CD14-positive monocyte (primary cell): Measurements from ENCODE around the gene PMPCA. TPM values are rescaled to one million over a fixed set of nuclear protein-coding genes. Genes with fewer than 3 reads are reported as not detected.

ENCODE experiments used
- DNase-seq, 3 donors: peaks; one replicate each; pipeline ENCODE4 v3.0.0-alpha.2; 2011 to 2022
- H2AFZ ChIP-seq: 2 replicates; pipeline ENCODE4 v1.6.0; 2012; ENCODE audit warnings: mild to moderate bottlenecking, low read depth, low read length, inconsistent platforms; ENCODE audit not compliant: insufficient read depth, poor library complexity, severe bottlenecking
- H3K27ac ChIP-seq, 2 donors: 1 replicate in 1 of 2; 2 replicates in 1 of 2; pipeline ENCODE4 v1.5.1; 2012 to 2013; ENCODE audit warnings: low read length in 2 of 2, control low read depth in 1 of 2, inconsistent platforms in 1 of 2, low read depth in 1 of 2, mild to moderate bottlenecking in 1 of 2
- H3K27me3 ChIP-seq, 2 donors: one replicate each; pipeline versions ENCODE4 v1.6.0 to v1.6.1; 2011 to 2013; ENCODE audit warnings: low read length in 2 of 2; ENCODE audit not compliant: control insufficient read depth in 2 of 2, insufficient read depth in 2 of 2
- H3K36me3 ChIP-seq, 2 donors: replicated peaks in 1 of 2; 1 replicate in 1 of 2; 2 replicates in 1 of 2; pipeline versions ENCODE4 v1.5.1 to v1.6.1; 2012 to 2013; ENCODE audit warnings: low read length in 2 of 2, control low read depth in 1 of 2, inconsistent platforms in 1 of 2, mild to moderate bottlenecking in 1 of 2; ENCODE audit not compliant: insufficient read depth in 2 of 2, control insufficient read depth in 1 of 2
- H3K4me1 ChIP-seq, 2 donors: 1 replicate in 1 of 2; 2 replicates in 1 of 2; pipeline versions ENCODE4 v1.5.1 to v1.6.1; 2012 to 2013; ENCODE audit warnings: low read length in 2 of 2, control low read depth in 1 of 2, inconsistent platforms in 1 of 2, mild to moderate bottlenecking in 1 of 2, moderate library complexity in 1 of 2; ENCODE audit not compliant: insufficient read depth in 2 of 2, control insufficient read depth in 1 of 2
- H3K4me2 ChIP-seq: replicated peaks from 2 replicates; pipeline ENCODE3; 2012; ENCODE audit warnings: low read length, moderate library complexity, mild to moderate bottlenecking; ENCODE audit not compliant: poor library complexity, severe bottlenecking; ENCODE audit errors: extremely low read depth
- H3K4me3 ChIP-seq, 3 experiments: fragments of 200-600 bp in 1 of 3; sonication (generic) in 1 of 3; replicated peaks in 1 of 3; 1 replicate in 2 of 3; 2 replicates in 1 of 3; pipeline ENCODE4 v1.5.1; 2011 to 2013; ENCODE audit warnings: low read length in 3 of 3, mild to moderate bottlenecking in 3 of 3, control low read depth in 2 of 3, low read depth in 2 of 3, inconsistent platforms in 1 of 3, moderate library complexity in 1 of 3
- H3K79me2 ChIP-seq: 2 replicates; pipeline ENCODE4 v1.6.0; 2012; ENCODE audit warnings: mild to moderate bottlenecking, control low read depth, inconsistent platforms, low read length, moderate library complexity; ENCODE audit not compliant: insufficient read depth
- H3K9ac ChIP-seq: 2 replicates; pipeline ENCODE4 v1.6.0; 2017; ENCODE audit warnings: low read length, mild to moderate bottlenecking; ENCODE audit not compliant: insufficient read depth, poor library complexity, severe bottlenecking
- H3K9me3 ChIP-seq, 2 donors: replicated peaks in 1 of 2; 1 replicate in 1 of 2; 2 replicates in 1 of 2; pipeline versions ENCODE4 v1.5.1 to v1.6.1; 2012 to 2013; ENCODE audit warnings: low read length in 2 of 2, control low read depth in 1 of 2; ENCODE audit not compliant: control insufficient read depth in 1 of 2, insufficient read depth in 1 of 2
- H4K20me1 ChIP-seq: 2 replicates; pipeline ENCODE4 v1.6.0; 2012; ENCODE audit warnings: mild to moderate bottlenecking, low read length, control low read depth, moderate library complexity; ENCODE audit not compliant: insufficient read depth
- H3K27ac Mint-ChIP-seq, 7 donors: one replicate each; pipeline ENCODE4 v1.8.0; 2020; ENCODE audit warnings: mild to moderate bottlenecking in 7 of 7, mixed read lengths in 7 of 7, moderate library complexity in 6 of 7, inconsistent platforms in 2 of 7
- H3K27me3 Mint-ChIP-seq, 3 donors: one replicate each; pipeline ENCODE4 v1.8.0; 2021 to 2022; ENCODE audit warnings: low read depth in 3 of 3, mild to moderate bottlenecking in 3 of 3, mixed read lengths in 3 of 3, moderate library complexity in 3 of 3, inconsistent platforms in 1 of 3
- H3K36me3 Mint-ChIP-seq, 2 donors: one replicate each; pipeline ENCODE4 v1.8.0; 2020; ENCODE audit warnings: mixed read lengths in 2 of 2, inconsistent platforms in 1 of 2, mild to moderate bottlenecking in 1 of 2
- H3K4me1 Mint-ChIP-seq: one replicate; pipeline ENCODE4 v1.8.0; 2020; ENCODE audit warnings: mild to moderate bottlenecking, mixed read lengths
- H3K4me3 Mint-ChIP-seq, 2 donors: one replicate each; pipeline ENCODE4 v1.8.0; 2020; ENCODE audit warnings: mild to moderate bottlenecking in 2 of 2, mixed read lengths in 2 of 2, moderate library complexity in 1 of 2
- H3K9me3 Mint-ChIP-seq, 7 donors: one replicate each; pipeline ENCODE4 v1.8.0; 2020 to 2022; ENCODE audit warnings: mixed read lengths in 7 of 7, mild to moderate bottlenecking in 6 of 7, moderate library complexity in 6 of 7, inconsistent platforms in 2 of 7
- WGBS: methylation state at CpG from one replicate; pipeline ENCODE4 v1.1.5; 2013; ENCODE audit warnings: missing lambda C conversion rate; ENCODE audit not compliant: insufficient coverage; 5-methylcytosine and 5-hydroxymethylcytosine counted together
- intact Hi-C, 2 donors: fragments of 100-400 bp; cut with micrococcal nuclease; formaldehyde crosslinking; loops; one replicate each; pipeline versions ENCODE4 v1.15.0 to v1.15.1; 2023
- polyA plus RNA-seq, 3 donors: library from polyadenylated mRNA; depleted of rRNA in 1 of 3; unstranded in 2 of 3; stranded (reverse) in 1 of 3; fragments of 300-500 nt in 2 of 3; fragments of >200 nt in 1 of 3; fragmentation: Illumina TruSeq in 2 of 3; gene quantifications; 1 replicate in 2 of 3; 2 replicates in 1 of 3; pipeline ENCODE4 v1.2.3, GENCODE V29; 2012 to 2021
- TF ChIP-seq, protein P1 (sequence below): fragments of 200-600 bp; IDR thresholded peaks from one replicate; pipeline ENCODE4 v1.8.0; 2022; ENCODE audit warnings: antibody characterized with exemption, mild to moderate bottlenecking

The PMPCA gene
- polyA plus RNA-seq, 3 donors, result 23.1 to 58.8 (median 24.9) TPM

DNA sequence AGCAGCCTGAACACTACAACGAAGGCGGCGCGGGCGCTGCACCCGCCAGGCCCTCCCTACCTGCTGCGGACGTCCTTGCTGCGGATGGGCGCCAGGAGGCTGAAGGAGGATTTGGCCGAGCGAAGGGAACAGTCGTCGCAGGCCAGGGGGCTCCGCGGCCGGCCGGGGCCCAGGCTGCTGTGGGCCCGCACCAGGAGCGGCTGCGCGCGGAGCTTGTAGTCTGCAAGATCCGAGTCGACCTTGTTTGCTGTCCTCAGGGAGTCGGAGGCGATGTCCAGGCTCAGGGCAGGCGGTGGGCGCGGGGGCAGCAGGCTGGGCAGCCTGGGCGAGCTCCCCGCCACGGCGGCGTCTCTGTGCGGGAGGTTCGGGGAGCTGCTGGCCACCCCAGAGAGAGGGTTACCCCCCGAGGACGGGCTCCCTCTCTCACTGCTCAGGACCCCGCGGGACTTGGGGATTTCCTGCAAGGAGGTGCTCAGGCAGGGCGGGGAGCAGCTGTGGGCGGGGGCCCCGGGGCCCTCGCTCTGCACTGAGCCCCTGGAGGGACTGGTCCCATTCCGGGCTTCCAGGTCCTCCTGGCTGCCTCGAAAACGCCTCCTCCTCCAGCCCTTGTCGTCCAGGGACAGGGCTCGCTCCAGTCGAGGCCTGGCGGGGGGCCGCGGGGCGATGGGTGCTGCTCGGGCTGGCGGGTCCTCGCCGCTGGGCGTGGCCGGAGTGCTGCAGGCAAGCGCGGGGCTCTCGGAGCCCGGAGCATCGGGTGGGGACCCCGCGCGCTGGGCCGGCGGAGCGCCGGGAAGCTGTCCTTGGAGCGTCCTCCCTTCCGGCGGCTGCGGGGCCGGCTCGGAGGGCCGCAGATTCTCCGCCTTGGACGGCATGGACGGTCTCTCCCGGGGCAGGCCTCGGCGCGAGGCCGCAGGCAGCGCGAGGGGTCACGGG, 28.4 kb downstream of the PMPCA start:
- TF ChIP-seq, protein P1, sequence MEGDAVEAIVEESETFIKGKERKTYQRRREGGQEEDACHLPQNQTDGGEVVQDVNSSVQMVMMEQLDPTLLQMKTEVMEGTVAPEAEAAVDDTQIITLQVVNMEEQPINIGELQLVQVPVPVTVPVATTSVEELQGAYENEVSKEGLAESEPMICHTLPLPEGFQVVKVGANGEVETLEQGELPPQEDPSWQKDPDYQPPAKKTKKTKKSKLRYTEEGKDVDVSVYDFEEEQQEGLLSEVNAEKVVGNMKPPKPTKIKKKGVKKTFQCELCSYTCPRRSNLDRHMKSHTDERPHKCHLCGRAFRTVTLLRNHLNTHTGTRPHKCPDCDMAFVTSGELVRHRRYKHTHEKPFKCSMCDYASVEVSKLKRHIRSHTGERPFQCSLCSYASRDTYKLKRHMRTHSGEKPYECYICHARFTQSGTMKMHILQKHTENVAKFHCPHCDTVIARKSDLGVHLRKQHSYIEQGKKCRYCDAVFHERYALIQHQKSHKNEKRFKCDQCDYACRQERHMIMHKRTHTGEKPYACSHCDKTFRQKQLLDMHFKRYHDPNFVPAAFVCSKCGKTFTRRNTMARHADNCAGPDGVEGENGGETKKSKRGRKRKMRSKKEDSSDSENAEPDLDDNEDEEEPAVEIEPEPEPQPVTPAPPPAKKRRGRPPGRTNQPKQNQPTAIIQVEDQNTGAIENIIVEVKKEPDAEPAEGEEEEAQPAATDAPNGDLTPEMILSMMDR, result no peak
- H3K4me3 ChIP-seq, result peak overlapping the region; percentile 55 to 84 (median 75)
- peak overlapping the region; percentile 81 for H2AFZ ChIP-seq
- H3K36me3 ChIP-seq, result peaks cover 29 to 34% of the 10 kb centered on the region in 2 donors
- H3K4me1 ChIP-seq, result peaks cover 23 to 27% of the 10 kb centered on the region in 2 donors
- H3K4me2 ChIP-seq, result peak overlapping the region; percentile 99
- no peaks in the 10 kb centered on the region for H3K9me3 Mint-ChIP-seq
- no peaks in the 10 kb centered on the region for H3K9me3 ChIP-seq
- 1% methylated on average over 84 of the region's 91 CpGs for WGBS
- no peak overlapping the region for H3K27ac ChIP-seq
- H3K4me3 Mint-ChIP-seq, result peak overlapping the region; percentile 79 to 89
- peaks cover 29% of the 10 kb centered on the region for H4K20me1 ChIP-seq
- peaks cover 25% of the 10 kb centered on the region for H3K4me1 Mint-ChIP-seq
- H3K79me2 ChIP-seq, result peaks cover 18% of the 10 kb centered on the region
- H3K36me3 Mint-ChIP-seq, result peaks cover 26 to 57% of the 10 kb centered on the region in 2 donors
- intact Hi-C loops, result no loop called here
- peaks cover 0 to 4% of the 10 kb centered on the region in 2 donors for H3K27me3 ChIP-seq
- peak overlapping the region in 1 of 7 donors; percentile 58 for H3K27ac Mint-ChIP-seq
- H3K9ac ChIP-seq, result peak overlapping the region; percentile 84
- H3K27me3 Mint-ChIP-seq, result peaks cover 5 to 11% (median 6%) of the 10 kb centered on the region in 3 donors
- DNase-seq, result no peak

- no peaks in the 10 kb centered on the region for H3K9me3 ChIP-seq
- Mint-ChIP-seq H3K27me3 (peaks cover 5 to 11% (median 6%) of the 10 kb centered on the region in 3 donors), H3K9me3 (no peaks in the 10 kb centered on the region), H3K36me3 (peaks cover 35 to 62% of the 10 kb centered on the region in 2 donors), H3K4me3 (peak within 1 kb of the TSS; percentile 79 to 89), H3K4me1 (peaks cover 25% of the 10 kb centered on the region), H3K27ac (peak within 1 kb of the TSS in 2 of 7 donors; percentile 18 to 62)
- peaks cover 0 to 4% of the 10 kb centered on the region in 2 donors for H3K27me3 ChIP-seq
- H2AFZ ChIP-seq, result peak within 1 kb of the TSS; percentile 81
- intact Hi-C loops, result no loop called here
- 7% methylated on average over 86 of the region's 90 CpGs for WGBS
- H3K36me3 ChIP-seq, result peaks cover 36 to 43% of the 10 kb centered on the region in 2 donors
- peak within 1 kb of the TSS; percentile 55 to 84 (median 75) for H3K4me3 ChIP-seq
- H4K20me1 ChIP-seq, result peaks cover 34% of the 10 kb centered on the region
- TF ChIP-seq, protein P1, result peak; percentile 87
- peak within 1 kb of the TSS; percentile 99 for H3K4me2 ChIP-seq
- peaks cover 23 to 27% of the 10 kb centered on the region in 2 donors for H3K4me1 ChIP-seq
- peak; percentile 49 to 65 (median 60) for DNase-seq
- H3K9ac ChIP-seq, result peak within 1 kb of the TSS; percentile 84
- H3K79me2 ChIP-seq, result peaks cover 18% of the 10 kb centered on the region
- H3K27ac ChIP-seq, result no peak within 1 kb of the TSS
These were observed 29.3 kb downstream of the PMPCA start, which contains the start of gene INPP5E for GRCh38 chr9:136439481-136440408. TSS of gene INPP5E (minus strand) at chr9:136439845. CDS start at chr9:136439419, 426 bp downstream.
